DOHH2 (cell line): ENCODE measurements around the gene ITGB7.

Source experiments
- H3F3A ChIP-seq: fragments of 200-600 bp; sonication (generic), shearing (Covaris generic); 2 replicates; pipeline ENCODE4 v1.6.0; 2016; ENCODE audit warnings: antibody characterized with exemption, mild to moderate bottlenecking; ENCODE audit not compliant: control insufficient read depth, insufficient read depth
- H3K27ac ChIP-seq: fragments of 200-600 bp; sonication (generic); 2 replicates; pipeline ENCODE4 v1.5.1; 2014; ENCODE audit warnings: low read depth, mild to moderate bottlenecking, low read length, moderate library complexity
- H3K27me3 ChIP-seq: fragments of 200-600 bp; sonication (generic); 2 replicates; pipeline ENCODE4 v1.6.1; 2014; ENCODE audit warnings: mild to moderate bottlenecking, low read length, mixed read lengths; ENCODE audit not compliant: control insufficient read depth
- H3K36me3 ChIP-seq: fragments of 200-600 bp; sonication (generic); 2 replicates; pipeline ENCODE4 v1.6.1; 2014; ENCODE audit warnings: mild to moderate bottlenecking, low read length, moderate library complexity, mixed read lengths; ENCODE audit not compliant: control insufficient read depth
- H3K4me1 ChIP-seq: fragments of 200-600 bp; sonication (generic); 2 replicates; pipeline ENCODE4 v1.6.1; 2014; ENCODE audit warnings: mild to moderate bottlenecking, low read length, mixed read lengths; ENCODE audit not compliant: control insufficient read depth
- H3K4me2 ChIP-seq: fragments of 200-600 bp; sonication (generic); 2 replicates; pipeline ENCODE4 v1.6.0; 2014; ENCODE audit warnings: mild to moderate bottlenecking, low read length, moderate library complexity
- H3K4me3 ChIP-seq: fragments of 200-600 bp; sonication (generic); 2 replicates; pipeline ENCODE4 v1.5.1; 2014; ENCODE audit warnings: mild to moderate bottlenecking, low read length, mixed read lengths
- H3K79me2 ChIP-seq: fragments of 200-600 bp; sonication (generic); 2 replicates; pipeline ENCODE4 v1.6.1; 2014; ENCODE audit warnings: mild to moderate bottlenecking, low read length, mixed read lengths; ENCODE audit not compliant: control insufficient read depth
- H3K9me2 ChIP-seq: fragments of 200-600 bp; sonication (generic); replicated peaks from 2 replicates; pipeline ENCODE4 v1.6.1; 2014; ENCODE audit warnings: mild to moderate bottlenecking, low read length, mixed read lengths; ENCODE audit not compliant: control insufficient read depth
- H3K9me3 ChIP-seq: fragments of 200-600 bp; sonication (generic); 2 replicates; pipeline ENCODE4 v1.6.1; 2014; ENCODE audit warnings: antibody characterized with exemption, low read length, mixed read lengths; ENCODE audit not compliant: control insufficient read depth, insufficient read depth
- H4K20me1 ChIP-seq: fragments of 200-600 bp; sonication (generic); 2 replicates; pipeline ENCODE4 v1.6.0; 2014; ENCODE audit warnings: low read depth, mild to moderate bottlenecking, antibody characterized with exemption, low read length, moderate library complexity; ENCODE audit not compliant: control insufficient read depth, insufficient read depth
- CTCF ChIP-seq: fragments of 200-600 bp; sonication (generic); IDR thresholded peaks from one replicate; pipeline ENCODE4 v1.5.1; 2014; ENCODE audit warnings: antibody characterized with exemption, mild to moderate bottlenecking, low read depth, low read length; ENCODE audit not compliant: poor library complexity, severe bottlenecking
- EZH2phosphoT487 ChIP-seq: fragments of 200-600 bp; sonication (generic); IDR thresholded peaks from 2 replicates; pipeline ENCODE4 v1.6.1; 2017; ENCODE audit warnings: borderline replicate concordance, mild to moderate bottlenecking, antibody characterized with exemption, low read length, moderate library complexity, mixed read lengths

ITGB7 gene

GRCh38 chr12:53201177-53201541, 5.9 kb downstream of the ITGB7 start:
- no peaks in the 10 kb centered on the region for H4K20me1 ChIP-seq
- H3K9me3 ChIP-seq = no peaks in the 10 kb centered on the region
- peaks cover 23% of the 10 kb centered on the region for H3F3A ChIP-seq
- no peak for TF ChIP-seq EZH2phosphoT487
- TF ChIP-seq CTCF = no peak
- H3K4me1 ChIP-seq = peaks cover 93% of the 10 kb centered on the region
- no peaks in the 10 kb centered on the region for H3K27me3 ChIP-seq
- peak overlapping the region; percentile 94 for H3K27ac ChIP-seq
- no peaks in the 10 kb centered on the region for H3K9me2 ChIP-seq
- H3K36me3 ChIP-seq = peaks cover 23% of the 10 kb centered on the region
- peaks cover 31% of the 10 kb centered on the region for H3K79me2 ChIP-seq
- peak overlapping the region; percentile 62 for H3K4me3 ChIP-seq
- H3K4me2 ChIP-seq = peak overlapping the region; percentile 77

- Histone ChIP-seq H3F3A (peaks cover 23% of the 10 kb centered on the region), H3K4me3 (peak overlapping the region; percentile 62), H3K9me3 (no peaks in the 10 kb centered on the region), H3K36me3 (peaks cover 24% of the 10 kb centered on the region), H3K79me2 (peaks cover 29% of the 10 kb centered on the region), H3K27ac (peak overlapping the region; percentile 94), H3K4me1 (peaks cover 88% of the 10 kb centered on the region), H3K27me3 (no peaks in the 10 kb centered on the region), H3K4me2 (peak overlapping the region; percentile 77), H3K9me2 (no peaks in the 10 kb centered on the region), H4K20me1 (no peaks in the 10 kb centered on the region)
- no peak for TF ChIP-seq CTCF
- no peak for TF ChIP-seq EZH2phosphoT487
These were observed 6.4 kb downstream of the ITGB7 start for GRCh38 chr12:53200458-53201176.

- H3K4me1 ChIP-seq = peaks cover 83% of the 10 kb centered on the region
- H3K4me2 ChIP-seq = peak overlapping the region; percentile 77
- no peaks in the 10 kb centered on the region for H3K27me3 ChIP-seq
- peak overlapping the region; percentile 62 for H3K4me3 ChIP-seq
- TF ChIP-seq CTCF = no peak
- no peak for TF ChIP-seq EZH2phosphoT487
- H3F3A ChIP-seq = peaks cover 22% of the 10 kb centered on the region
- no peaks in the 10 kb centered on the region for H3K9me2 ChIP-seq
- H3K27ac ChIP-seq = peak overlapping the region; percentile 94
- H3K36me3 ChIP-seq = peaks cover 24% of the 10 kb centered on the region
- no peaks in the 10 kb centered on the region for H3K9me3 ChIP-seq
- H4K20me1 ChIP-seq = no peaks in the 10 kb centered on the region
- H3K79me2 ChIP-seq = peaks cover 24% of the 10 kb centered on the region
These were observed 7.0 kb downstream of the ITGB7 start for GRCh38 chr12:53200107-53200457.
